ENCODE measurements around the gene NCKIPSD. TPM values are rescaled to one million over a fixed set of nuclear protein-coding genes. Genes with fewer than 3 reads are reported as not detected.

NCKIPSD gene
- total RNA-seq, 1 experiment from 2014 or later: 36.9 TPM

DNA sequence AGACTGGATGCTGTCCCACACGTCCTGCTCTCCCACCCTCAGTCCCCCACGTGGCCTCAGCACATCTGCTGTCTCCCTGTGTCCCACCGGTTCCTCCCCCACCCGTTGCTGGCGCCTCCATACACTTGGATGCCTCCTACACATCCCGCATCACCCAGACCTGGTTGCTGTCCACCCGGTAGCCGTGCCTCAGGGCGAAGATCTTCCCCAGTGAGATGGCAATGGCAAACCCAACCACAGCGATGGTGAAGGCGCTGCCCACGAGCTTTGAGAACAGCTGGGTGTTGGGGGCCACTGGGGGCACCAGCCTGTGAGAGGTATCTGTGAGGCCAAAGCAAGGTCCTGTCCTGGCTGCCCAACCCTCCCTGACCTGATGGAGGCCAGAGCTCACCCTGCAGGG, 54.9 kb downstream of the NCKIPSD start:
- H3K9me2 ChIP-seq (ENCODE audit: insufficient read depth): no peaks in the 10 kb centered on the region
- H3K36me3 ChIP-seq (ENCODE audit: control insufficient read depth in 1 of 2, insufficient read depth in 2 of 2, low read length in 2 of 2): peaks cover 22 to 44% of the 10 kb centered on the region in 2 experiments; a peak in 3 of 4 replicates
- H3K9ac ChIP-seq (ENCODE audit: low read length): no peak overlapping the region
- CTCF ChIA-PET: no interaction called here
- H4K20me1 ChIP-seq (ENCODE audit: insufficient read depth): no peaks in the 10 kb centered on the region
- no peak overlapping the region for H3K4me3 ChIP-seq (replicated peaks in 1 of 2; ENCODE audit: low read depth in 1 of 2, low read length in 2 of 2)
- intact Hi-C loops (cut with micrococcal nuclease): no loop called here
- no TSS peak for BruUV-seq (replicated peaks)
- H3K79me2 ChIP-seq (ENCODE audit: insufficient read depth, low read length): peaks cover 12% of the 10 kb centered on the region; the same call in 1 of the 2 replicates
- TF ChIP-seq ELF1 (IDR thresholded peaks at IDR 0.05; ENCODE audit: borderline replicate concordance, low read depth) (no peak), EZH2 (IDR thresholded peaks at IDR 0.05) (no peak), FOSL1 (IDR thresholded peaks at IDR 0.05; ENCODE audit: low read depth) (no peak), SP1 (IDR thresholded peaks at IDR 0.05; ENCODE audit: low read depth) (no peak), POLR2AphosphoS5 (IDR thresholded peaks at IDR 0.05; ENCODE audit: low read depth, low read length) (no peak), SRF (IDR thresholded peaks at IDR 0.05; ENCODE audit: low read depth) (no peak), RAD21 (IDR thresholded peaks at IDR 0.05; ENCODE audit: low read depth) (no peak), CEBPB (IDR thresholded peaks at IDR 0.05; ENCODE audit: low read depth) (no peak), EZH2phosphoT487 (IDR thresholded peaks at IDR 0.05; ENCODE audit: borderline replicate concordance) (no peak), ZNF274 (IDR thresholded peaks at IDR 0.05; ENCODE audit: low read depth, low read length) (no peak), CBX3 (IDR thresholded peaks at IDR 0.05; ENCODE audit: low read depth) (no peak), SIN3A (IDR thresholded peaks at IDR 0.05; ENCODE audit: low read depth) (no peak), YY1 (IDR thresholded peaks at IDR 0.05; ENCODE audit: extremely low read depth, insufficient replicate concordance, low read depth, low read length) (no peak)
- TF ChIP-seq, protein P1, sequence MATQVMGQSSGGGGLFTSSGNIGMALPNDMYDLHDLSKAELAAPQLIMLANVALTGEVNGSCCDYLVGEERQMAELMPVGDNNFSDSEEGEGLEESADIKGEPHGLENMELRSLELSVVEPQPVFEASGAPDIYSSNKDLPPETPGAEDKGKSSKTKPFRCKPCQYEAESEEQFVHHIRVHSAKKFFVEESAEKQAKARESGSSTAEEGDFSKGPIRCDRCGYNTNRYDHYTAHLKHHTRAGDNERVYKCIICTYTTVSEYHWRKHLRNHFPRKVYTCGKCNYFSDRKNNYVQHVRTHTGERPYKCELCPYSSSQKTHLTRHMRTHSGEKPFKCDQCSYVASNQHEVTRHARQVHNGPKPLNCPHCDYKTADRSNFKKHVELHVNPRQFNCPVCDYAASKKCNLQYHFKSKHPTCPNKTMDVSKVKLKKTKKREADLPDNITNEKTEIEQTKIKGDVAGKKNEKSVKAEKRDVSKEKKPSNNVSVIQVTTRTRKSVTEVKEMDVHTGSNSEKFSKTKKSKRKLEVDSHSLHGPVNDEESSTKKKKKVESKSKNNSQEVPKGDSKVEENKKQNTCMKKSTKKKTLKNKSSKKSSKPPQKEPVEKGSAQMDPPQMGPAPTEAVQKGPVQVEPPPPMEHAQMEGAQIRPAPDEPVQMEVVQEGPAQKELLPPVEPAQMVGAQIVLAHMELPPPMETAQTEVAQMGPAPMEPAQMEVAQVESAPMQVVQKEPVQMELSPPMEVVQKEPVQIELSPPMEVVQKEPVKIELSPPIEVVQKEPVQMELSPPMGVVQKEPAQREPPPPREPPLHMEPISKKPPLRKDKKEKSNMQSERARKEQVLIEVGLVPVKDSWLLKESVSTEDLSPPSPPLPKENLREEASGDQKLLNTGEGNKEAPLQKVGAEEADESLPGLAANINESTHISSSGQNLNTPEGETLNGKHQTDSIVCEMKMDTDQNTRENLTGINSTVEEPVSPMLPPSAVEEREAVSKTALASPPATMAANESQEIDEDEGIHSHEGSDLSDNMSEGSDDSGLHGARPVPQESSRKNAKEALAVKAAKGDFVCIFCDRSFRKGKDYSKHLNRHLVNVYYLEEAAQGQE (IDR thresholded peaks at IDR 0.05; ENCODE audit: low read depth): no peak
- TF ChIP-seq, protein P2, sequence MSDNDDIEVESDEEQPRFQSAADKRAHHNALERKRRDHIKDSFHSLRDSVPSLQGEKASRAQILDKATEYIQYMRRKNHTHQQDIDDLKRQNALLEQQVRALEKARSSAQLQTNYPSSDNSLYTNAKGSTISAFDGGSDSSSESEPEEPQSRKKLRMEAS (IDR thresholded peaks at IDR 0.05): no peak
- TF ChIP-seq, protein P3, sequence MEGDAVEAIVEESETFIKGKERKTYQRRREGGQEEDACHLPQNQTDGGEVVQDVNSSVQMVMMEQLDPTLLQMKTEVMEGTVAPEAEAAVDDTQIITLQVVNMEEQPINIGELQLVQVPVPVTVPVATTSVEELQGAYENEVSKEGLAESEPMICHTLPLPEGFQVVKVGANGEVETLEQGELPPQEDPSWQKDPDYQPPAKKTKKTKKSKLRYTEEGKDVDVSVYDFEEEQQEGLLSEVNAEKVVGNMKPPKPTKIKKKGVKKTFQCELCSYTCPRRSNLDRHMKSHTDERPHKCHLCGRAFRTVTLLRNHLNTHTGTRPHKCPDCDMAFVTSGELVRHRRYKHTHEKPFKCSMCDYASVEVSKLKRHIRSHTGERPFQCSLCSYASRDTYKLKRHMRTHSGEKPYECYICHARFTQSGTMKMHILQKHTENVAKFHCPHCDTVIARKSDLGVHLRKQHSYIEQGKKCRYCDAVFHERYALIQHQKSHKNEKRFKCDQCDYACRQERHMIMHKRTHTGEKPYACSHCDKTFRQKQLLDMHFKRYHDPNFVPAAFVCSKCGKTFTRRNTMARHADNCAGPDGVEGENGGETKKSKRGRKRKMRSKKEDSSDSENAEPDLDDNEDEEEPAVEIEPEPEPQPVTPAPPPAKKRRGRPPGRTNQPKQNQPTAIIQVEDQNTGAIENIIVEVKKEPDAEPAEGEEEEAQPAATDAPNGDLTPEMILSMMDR (IDR thresholded peaks at IDR 0.05 in 2 of 3, conservative IDR thresholded peaks at IDR 0.05 in 1 of 3; ENCODE audit: borderline replicate concordance in 1 of 3, insufficient read depth in 1 of 3, low read depth in 2 of 3, low read length in 2 of 3): no peak
- TF ChIP-seq, protein P4, sequence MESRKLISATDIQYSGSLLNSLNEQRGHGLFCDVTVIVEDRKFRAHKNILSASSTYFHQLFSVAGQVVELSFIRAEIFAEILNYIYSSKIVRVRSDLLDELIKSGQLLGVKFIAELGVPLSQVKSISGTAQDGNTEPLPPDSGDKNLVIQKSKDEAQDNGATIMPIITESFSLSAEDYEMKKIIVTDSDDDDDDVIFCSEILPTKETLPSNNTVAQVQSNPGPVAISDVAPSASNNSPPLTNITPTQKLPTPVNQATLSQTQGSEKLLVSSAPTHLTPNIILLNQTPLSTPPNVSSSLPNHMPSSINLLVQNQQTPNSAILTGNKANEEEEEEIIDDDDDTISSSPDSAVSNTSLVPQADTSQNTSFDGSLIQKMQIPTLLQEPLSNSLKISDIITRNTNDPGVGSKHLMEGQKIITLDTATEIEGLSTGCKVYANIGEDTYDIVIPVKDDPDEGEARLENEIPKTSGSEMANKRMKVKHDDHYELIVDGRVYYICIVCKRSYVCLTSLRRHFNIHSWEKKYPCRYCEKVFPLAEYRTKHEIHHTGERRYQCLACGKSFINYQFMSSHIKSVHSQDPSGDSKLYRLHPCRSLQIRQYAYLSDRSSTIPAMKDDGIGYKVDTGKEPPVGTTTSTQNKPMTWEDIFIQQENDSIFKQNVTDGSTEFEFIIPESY (IDR thresholded peaks at IDR 0.05; ENCODE audit: extremely low read depth, insufficient replicate concordance, low read length): no peak
- TF ChIP-seq, protein P5, sequence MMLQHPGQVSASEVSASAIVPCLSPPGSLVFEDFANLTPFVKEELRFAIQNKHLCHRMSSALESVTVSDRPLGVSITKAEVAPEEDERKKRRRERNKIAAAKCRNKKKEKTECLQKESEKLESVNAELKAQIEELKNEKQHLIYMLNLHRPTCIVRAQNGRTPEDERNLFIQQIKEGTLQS (IDR thresholded peaks at IDR 0.05): no peak
- POLR2A ChIA-PET: no interaction called here
- RAD21 ChIA-PET (ENCODE audit: low non-redundant PET in 1 of 2, low total read pairs in 2 of 2, uncharacterized antibody in 2 of 2, unreplicated experiment in 2 of 2): no interaction called here
- DNase-seq (ENCODE audit: low read depth, low spot score) (no peak), ATAC-seq (no peak)
- H3K27me3 ChIP-seq (ENCODE audit: insufficient read depth, low read length): no peaks in the 10 kb centered on the region
- no peak overlapping the region for H3K4me2 ChIP-seq (ENCODE audit: low read length)
- H2AFZ ChIP-seq (ENCODE audit: low read depth, low read length, poor library complexity, severe bottlenecking): no peak overlapping the region
- H3K27ac ChIP-seq (ENCODE audit: low read depth, low read length): no peak overlapping the region
- peaks cover 5 to 13% of the 10 kb centered on the region in 2 experiments; a peak in 3 of 4 replicates for H3K4me1 ChIP-seq (ENCODE audit: control insufficient read depth in 1 of 2, insufficient read depth in 2 of 2, low read length in 2 of 2)
- H3K9me3 ChIP-seq (ENCODE audit: control insufficient read depth in 1 of 2, insufficient read depth in 1 of 2, low read depth in 1 of 2, low read length in 2 of 2): no peaks in the 10 kb centered on the region
